Smooth muscle cell (in vitro differentiated cells): ENCODE data around the gene NOTO. TPM values are rescaled to one million over a fixed set of nuclear protein-coding genes. Genes with fewer than 3 reads are reported as not detected.

ENCODE experiments used
- DNase-seq: peaks from one replicate; lab custom pipeline; 2025; ENCODE audit not compliant: unreplicated experiment; lab: John Stamatoyannopoulos, UW
- H2AFZ ChIP-seq: fragments of 200-600 bp; sonication (generic); 2 replicates; pipeline ENCODE4 v1.6.0; 2016; ENCODE audit warnings: antibody characterized with exemption, low read depth, mild to moderate bottlenecking
- H3F3A ChIP-seq: fragments of 200-600 bp; sonication (generic); 2 replicates; pipeline ENCODE4 v1.6.0; 2017; ENCODE audit warnings: antibody characterized with exemption, low read depth
- H3K27ac ChIP-seq: fragments of 200-600 bp; sonication (generic); 2 replicates; pipeline ENCODE4 v1.5.1; 2016; ENCODE audit warnings: low read depth, mild to moderate bottlenecking
- H3K27me3 ChIP-seq: fragments of 200-600 bp; sonication (generic); 2 replicates; pipeline ENCODE4 v1.6.1; 2016; ENCODE audit warnings: low read depth, mild to moderate bottlenecking
- H3K36me3 ChIP-seq: fragments of 200-600 bp; sonication (generic); 2 replicates; pipeline ENCODE4 v1.5.1; 2016; ENCODE audit warnings: low read depth
- H3K4me1 ChIP-seq: fragments of 200-600 bp; sonication (generic); 2 replicates; pipeline ENCODE4 v1.5.1; 2016; ENCODE audit warnings: low read depth
- H3K4me2 ChIP-seq: fragments of 200-600 bp; sonication (generic); 2 replicates; pipeline ENCODE4 v1.6.0; 2016; ENCODE audit warnings: mild to moderate bottlenecking
- H3K4me3 ChIP-seq: fragments of 200-600 bp; sonication (generic); 2 replicates; pipeline ENCODE4 v1.5.1; 2016; ENCODE audit warnings: mild to moderate bottlenecking
- H3K79me2 ChIP-seq: fragments of 200-600 bp; sonication (generic); 2 replicates; pipeline ENCODE4 v1.6.0; 2016; ENCODE audit warnings: low read depth, mild to moderate bottlenecking
- H3K9ac ChIP-seq: fragments of 200-600 bp; sonication (generic); 2 replicates; pipeline ENCODE4 v1.6.0; 2016; ENCODE audit warnings: low read depth
- H3K9me3 ChIP-seq: fragments of 200-600 bp; sonication (generic); replicated peaks from 2 replicates; pipeline ENCODE4 v1.5.1; 2016; ENCODE audit warnings: low read depth
- H4K20me1 ChIP-seq: fragments of 200-600 bp; sonication (generic); 2 replicates; pipeline ENCODE4 v1.6.0; 2016; ENCODE audit warnings: low read depth
- CTCF ChIP-seq: fragments of 200-600 bp; sonication (generic); IDR thresholded peaks from 2 replicates; pipeline ENCODE4 v1.5.1; 2017; ENCODE audit warnings: borderline replicate concordance, mild to moderate bottlenecking, antibody characterized with exemption; ENCODE audit not compliant: insufficient read depth, poor library complexity, severe bottlenecking
- WGBS: methylation state at CpG from one replicate; pipeline ENCODE4 v1.1.7; 2016; ENCODE audit warnings: low lambda C conversion rate; 5-methylcytosine and 5-hydroxymethylcytosine counted together
- polyA plus RNA-seq: library from polyadenylated mRNA; unstranded; fragments of >200 nt; fragmentation: Nextera tagmentation; extraction: Ambion mirVana; gene quantifications from 2 replicates; pipeline ENCODE4 v1.2.1, GENCODE V29; 2016
- total RNA-seq: library from RNA; depleted of rRNA; stranded (reverse); fragments of >200 nt; gene quantifications from 2 replicates; pipeline ENCODE4 v1.2.3, GENCODE V29; 2014

The NOTO gene
- total and polyA plus RNA-seq, 2 experiments from 2014 or later = not detected

GRCh38 chr2:73259276-73259675, 56.9 kb downstream of the NOTO start:
- Histone ChIP-seq H3K4me1 (no peaks in the 10 kb centered on the region), H3K4me3 (no peak overlapping the region), H3K9ac (no peak overlapping the region), H3K27ac (no peak overlapping the region), H3F3A (no peaks in the 10 kb centered on the region), H3K4me2 (no peak overlapping the region), H3K27me3 (no peaks in the 10 kb centered on the region), H3K79me2 (no peaks in the 10 kb centered on the region), H3K36me3 (no peaks in the 10 kb centered on the region), H2AFZ (no peak overlapping the region), H3K9me3 (no peaks in the 10 kb centered on the region), H4K20me1 (no peaks in the 10 kb centered on the region)
- TF ChIP-seq CTCF = no peak
- 92% methylated on average over 8 of the region's 8 CpGs for WGBS
- DNase-seq = no peak

GRCh38 chr2:73259704-73260337, 57.4 kb downstream of the NOTO start:
- no peaks in the 10 kb centered on the region for H3F3A ChIP-seq
- no peaks in the 10 kb centered on the region for H3K27me3 ChIP-seq
- no peaks in the 10 kb centered on the region for H4K20me1 ChIP-seq
- no peak overlapping the region for H3K4me2 ChIP-seq
- H3K36me3 ChIP-seq = no peaks in the 10 kb centered on the region
- H3K4me3 ChIP-seq = no peak overlapping the region
- no peak overlapping the region for H2AFZ ChIP-seq
- no peak overlapping the region for H3K27ac ChIP-seq
- H3K79me2 ChIP-seq = no peaks in the 10 kb centered on the region
- H3K9ac ChIP-seq = no peak overlapping the region
- H3K9me3 ChIP-seq = no peaks in the 10 kb centered on the region
- no peak for TF ChIP-seq CTCF
- H3K4me1 ChIP-seq = no peaks in the 10 kb centered on the region
- DNase-seq = no peak
- 94% methylated on average over 4 of the region's 4 CpGs for WGBS

GRCh38 chr2:73260338-73260984, 58.1 kb downstream of the NOTO start:
- Histone ChIP-seq H3K79me2 (no peaks in the 10 kb centered on the region), H3K4me1 (no peaks in the 10 kb centered on the region), H3K4me3 (no peak overlapping the region), H3K36me3 (no peaks in the 10 kb centered on the region), H4K20me1 (no peaks in the 10 kb centered on the region), H2AFZ (no peak overlapping the region), H3K27me3 (no peaks in the 10 kb centered on the region), H3K4me2 (no peak overlapping the region), H3K27ac (no peak overlapping the region), H3K9ac (no peak overlapping the region), H3K9me3 (no peaks in the 10 kb centered on the region), H3F3A (no peaks in the 10 kb centered on the region)
- no peak for DNase-seq
- peak; percentile 34 for TF ChIP-seq CTCF
- 38% methylated on average over 17 of the region's 17 CpGs for WGBS

Other genes starting within 250 kb of the NOTO start
- 6.9 and 8.8 TPM in 2 replicates for gene SFXN5, start 130.9 kb upstream of the NOTO start, total RNA-seq
- gene SFXN5, start 130.9 kb upstream of the NOTO start, polyA plus RNA-seq = 8.3 and 19.2 TPM in 2 replicates
- 23.3 and 24.3 TPM in 2 replicates for gene RAB11FIP5, start 89.6 kb upstream of the NOTO start, total RNA-seq
- 31.3 and 32.0 TPM in 2 replicates for gene RAB11FIP5, start 89.6 kb upstream of the NOTO start, polyA plus RNA-seq
- gene SMYD5, start 11.7 kb downstream of the NOTO start, total RNA-seq = 10.8 and 17.3 TPM in 2 replicates
- gene SMYD5, start 11.7 kb downstream of the NOTO start, polyA plus RNA-seq = 13.9 and 16.5 TPM in 2 replicates
- 24.0 and 28.3 TPM in 2 replicates for gene PRADC1, start 30.7 kb downstream of the NOTO start, total RNA-seq
- gene PRADC1, start 30.7 kb downstream of the NOTO start, polyA plus RNA-seq = 47.6 and 51.4 TPM in 2 replicates
- gene CCT7, start 31.7 kb downstream of the NOTO start, total RNA-seq = 164 and 197 TPM in 2 replicates
- 212 and 225 TPM in 2 replicates for gene CCT7, start 31.7 kb downstream of the NOTO start, polyA plus RNA-seq
- gene FBXO41, start 81.9 kb downstream of the NOTO start, total RNA-seq = 1.2 and 2.4 TPM in 2 replicates
- 1.00 and 3.0 TPM in 2 replicates for gene FBXO41, start 81.9 kb downstream of the NOTO start, polyA plus RNA-seq
- 0.99 and 2.3 TPM in 2 replicates for gene EGR4, start 91.0 kb downstream of the NOTO start, total RNA-seq
- 7.2 and 9.2 TPM in 2 replicates for gene EGR4, start 91.0 kb downstream of the NOTO start, polyA plus RNA-seq
- 19.6 and 19.7 TPM in 2 replicates for gene ALMS1, start 183.3 kb downstream of the NOTO start, total RNA-seq
- 2.3 and 3.3 TPM in 2 replicates for gene ALMS1, start 183.3 kb downstream of the NOTO start, polyA plus RNA-seq